Measurements from ENCODE around the gene EVPL. TPM values are rescaled to one million over a fixed set of nuclear protein-coding genes. Genes with fewer than 3 reads are reported as not detected.

EVPL gene
- total RNA-seq, 1 donor from 2014 or later = 0.09 TPM

- no peak for DNase-seq
- intact Hi-C loops (cut with micrococcal nuclease) = no loop called here
- H3K27ac Mint-ChIP-seq = no peak overlapping the region
- no peaks in the 10 kb centered on the region for H3K9me3 Mint-ChIP-seq
- no peak overlapping the region for H3K4me3 Mint-ChIP-seq
- no peaks in the 10 kb centered on the region for H3K27me3 Mint-ChIP-seq
- H3K36me3 Mint-ChIP-seq (ENCODE audit: low read depth) = peaks cover 11% of the 10 kb centered on the region
- H3K4me1 Mint-ChIP-seq = peaks cover 3% of the 10 kb centered on the region
Observed at GRCh38 chr17:75965468-75965867, 61.6 kb downstream of the EVPL start.

GRCh38 chr17:75959839-75960511 is 67.1 kb downstream of the EVPL start:
- Mint-ChIP-seq H3K4me3 (no peak overlapping the region), H3K4me1 (no peaks in the 10 kb centered on the region), H3K36me3 (ENCODE audit: low read depth) (peaks cover 20% of the 10 kb centered on the region), H3K27ac (no peak overlapping the region), H3K27me3 (no peaks in the 10 kb centered on the region), H3K9me3 (no peaks in the 10 kb centered on the region)
- intact Hi-C loops (cut with micrococcal nuclease) = no loop called here
- no peak for DNase-seq

- intact Hi-C loops (cut with micrococcal nuclease) = no loop called here
- H3K4me1 Mint-ChIP-seq = no peaks in the 10 kb centered on the region
- no peaks in the 10 kb centered on the region for H3K9me3 Mint-ChIP-seq
- H3K36me3 Mint-ChIP-seq (ENCODE audit: low read depth) = peaks cover 22% of the 10 kb centered on the region
- H3K27me3 Mint-ChIP-seq = no peaks in the 10 kb centered on the region
- DNase-seq = no peak
- no peak overlapping the region for H3K4me3 Mint-ChIP-seq
- no peak overlapping the region for H3K27ac Mint-ChIP-seq
Observed at GRCh38 chr17:75959051-75959838, 67.9 kb downstream of the EVPL start.

Other genes starting within 250 kb of the EVPL start
- gene UNK, start 242.5 kb downstream of the EVPL start, total RNA-seq = 28.9 and 30.0 TPM in 2 replicates
- 158 and 161 TPM in 2 replicates for gene UNC13D, start 182.9 kb downstream of the EVPL start, total RNA-seq
- 68.9 and 70.0 TPM in 2 replicates for gene WBP2, start 172.0 kb downstream of the EVPL start, total RNA-seq
- gene TRIM47, start 148.7 kb downstream of the EVPL start, total RNA-seq = 25.2 and 33.2 TPM in 2 replicates
- gene TRIM65, start 130.4 kb downstream of the EVPL start, total RNA-seq = 47.6 and 48.1 TPM in 2 replicates
- 151 and 157 TPM in 2 replicates for gene MRPL38, start 122.4 kb downstream of the EVPL start, total RNA-seq
- gene FBF1, start 86.3 kb downstream of the EVPL start, total RNA-seq = 17.5 and 18.6 TPM in 2 replicates
- 29.2 and 30.0 TPM in 2 replicates for gene ACOX1, start 48.1 kb downstream of the EVPL start, total RNA-seq
- 9.7 and 12.5 TPM in 2 replicates for gene TEN1, start 48.1 kb downstream of the EVPL start, total RNA-seq
- 6.6 and 7.4 TPM in 2 replicates for gene CDK3, start 26.5 kb downstream of the EVPL start, total RNA-seq
- gene SRP68, start 45.2 kb upstream of the EVPL start, total RNA-seq = 169 and 170 TPM in 2 replicates
- gene GALR2, start 47.5 kb upstream of the EVPL start, total RNA-seq = 2.3 and 2.7 TPM in 2 replicates
- 4.1 TPM in 2 replicates for gene ZACN, start 51.9 kb upstream of the EVPL start, total RNA-seq
- gene EXOC7, start 76.5 kb upstream of the EVPL start, total RNA-seq = 104 and 108 TPM in 2 replicates
- gene FOXJ1, start 113.9 kb upstream of the EVPL start, total RNA-seq = 0.07 and 0.35 TPM in 2 replicates
- gene RNF157, start 213.2 kb upstream of the EVPL start, total RNA-seq = 35.0 and 42.4 TPM in 2 replicates
- 184 and 189 TPM in 2 replicates for gene UBALD2, start 238.0 kb upstream of the EVPL start, total RNA-seq